Femur (tissue), 1 donor: ENCODE data around the gene OR11H12.
"Not testable (repeated sequence)": the region's sequence is repeated elsewhere in the genome, so short reads cannot be mapped to it uniquely, and the experiment has no call there.

Experiments used
- DNase-seq: peaks from one replicate; pipeline ENCODE4 v3.0.0-alpha.2; 2017

Gene OR11H12, protein sequence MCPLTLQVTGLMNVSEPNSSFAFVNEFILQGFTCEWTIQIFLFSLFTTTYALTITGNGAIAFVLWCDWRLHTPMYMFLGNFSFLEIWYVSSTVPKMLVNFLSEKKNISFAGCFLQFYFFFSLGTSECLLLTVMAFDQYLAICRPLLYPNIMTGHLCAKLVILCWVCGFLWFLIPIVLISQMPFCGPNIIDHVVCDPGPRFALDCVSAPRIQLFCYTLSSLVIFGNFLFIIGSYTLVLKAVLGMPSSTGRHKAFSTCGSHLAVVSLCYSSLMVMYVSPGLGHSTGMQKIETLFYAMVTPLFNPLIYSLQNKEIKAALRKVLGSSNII

DNA sequence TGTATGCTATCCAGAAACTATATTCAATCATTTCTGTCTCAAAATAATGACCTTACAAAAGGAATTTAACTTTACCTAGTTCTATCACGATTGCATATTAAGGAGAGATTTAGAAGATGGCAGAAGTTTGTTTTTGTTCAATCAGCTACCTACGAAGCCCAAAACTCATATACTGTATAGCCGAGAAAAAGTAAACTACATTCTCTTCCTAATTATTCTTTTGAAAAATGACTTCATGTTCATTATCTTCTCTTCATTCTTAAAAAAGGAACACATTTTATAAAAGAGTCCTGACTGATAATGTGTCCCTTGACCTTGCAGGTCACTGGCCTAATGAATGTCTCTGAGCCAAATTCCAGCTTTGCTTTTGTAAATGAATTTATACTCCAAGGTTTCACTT is at the start of gene OR11H12:
OR11H12 (plus strand) TSS at position 301 of the 400 bp plus-strand sequence; CDS start at position 301, 0 bp downstream.
- not testable (repeated sequence) for DNase-seq

DNA sequence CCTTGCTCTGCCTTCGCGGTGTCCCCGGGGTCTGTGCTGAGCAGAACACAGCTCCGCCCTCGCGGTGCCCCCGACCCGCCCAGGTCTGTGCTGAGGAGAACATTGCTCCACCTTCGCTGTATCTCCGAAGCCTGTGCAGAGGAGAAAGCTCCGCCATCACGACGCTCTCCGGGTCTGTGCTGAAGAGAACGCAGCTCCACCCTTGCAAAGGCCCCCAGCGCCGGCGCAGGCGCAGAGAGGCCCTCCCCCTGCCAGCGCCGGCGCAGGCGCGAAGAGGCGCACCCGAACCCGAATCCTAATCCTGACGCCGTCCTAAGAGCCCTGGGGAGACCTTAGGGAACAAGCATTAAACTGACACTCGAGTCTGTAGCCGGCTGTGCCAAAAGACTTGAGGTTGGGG is 18.0 kb upstream of the OR11H12 start:
- DNase-seq = not testable (repeated sequence)

DNA sequence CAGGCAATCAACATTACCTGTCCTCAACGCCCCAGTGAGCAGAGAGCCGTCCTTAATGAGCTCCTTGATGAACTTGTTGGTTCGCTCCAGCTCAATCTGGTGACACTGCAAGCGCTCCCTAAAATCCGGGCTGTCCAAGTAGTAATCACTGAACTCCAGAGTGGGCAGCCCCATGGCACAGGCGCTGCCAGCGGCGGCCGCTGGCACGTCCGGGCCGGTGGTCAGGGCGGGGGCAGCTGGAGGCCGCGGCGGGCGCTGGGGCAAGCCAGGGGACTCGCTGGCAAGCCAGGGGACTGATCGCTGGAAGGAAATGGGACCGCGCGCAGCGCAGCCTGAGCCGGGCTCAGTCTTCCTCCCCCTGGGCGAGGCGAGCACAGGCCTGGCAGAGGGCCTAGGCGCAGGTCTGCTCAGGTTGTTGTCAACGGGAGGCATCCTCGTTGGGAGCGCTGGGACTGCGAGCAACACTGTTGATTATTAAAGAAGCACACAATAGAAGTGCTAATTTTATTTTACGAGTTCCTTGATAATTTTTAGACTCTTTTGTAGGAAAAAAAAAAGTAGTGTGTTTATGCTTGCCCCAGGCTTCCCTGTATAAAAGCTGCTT is 25.8 kb downstream of the OR11H12 start:
- DNase-seq = not testable (repeated sequence)

DNA sequence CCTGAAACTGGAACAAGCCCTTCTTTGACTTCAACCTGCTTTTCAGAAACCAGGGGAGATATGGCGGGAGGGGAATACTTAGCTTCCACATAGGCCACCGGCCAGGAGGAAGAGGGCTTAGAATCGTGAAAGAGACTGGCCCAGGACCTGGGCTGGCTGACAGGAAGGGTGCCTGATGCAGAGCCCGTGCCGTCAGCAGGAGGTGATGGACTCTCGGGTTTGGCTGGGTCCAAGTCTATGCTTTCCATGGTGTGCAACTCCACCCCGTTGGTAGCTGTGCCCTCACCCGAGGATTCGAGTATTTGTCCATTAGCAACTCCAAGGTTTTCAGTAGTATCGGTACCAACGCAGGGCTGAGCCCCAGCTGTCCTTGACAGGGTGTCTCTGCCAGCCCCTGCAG is 35.1 kb downstream of the OR11H12 start:
- DNase-seq = not testable (repeated sequence)

DNA sequence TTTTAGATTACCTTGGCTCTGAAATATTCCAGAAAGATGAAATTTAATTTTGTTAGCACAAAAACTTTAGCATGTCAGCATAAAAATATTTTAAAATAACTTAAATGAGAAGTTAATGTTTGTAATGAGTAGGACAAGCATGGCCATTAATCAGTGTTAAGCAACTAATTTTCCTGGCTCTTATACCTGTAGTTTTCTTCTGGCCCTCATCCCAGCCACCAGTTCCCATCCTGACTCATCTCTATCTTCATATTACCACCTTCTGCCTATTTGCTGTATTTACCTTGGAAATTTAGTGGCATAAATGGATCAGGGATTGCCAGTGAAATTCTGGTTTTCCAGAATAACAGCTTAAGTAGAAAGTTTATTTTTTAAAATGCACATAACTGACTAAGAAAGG is 37.1 kb downstream of the OR11H12 start:
- DNase-seq = not testable (repeated sequence)

DNA sequence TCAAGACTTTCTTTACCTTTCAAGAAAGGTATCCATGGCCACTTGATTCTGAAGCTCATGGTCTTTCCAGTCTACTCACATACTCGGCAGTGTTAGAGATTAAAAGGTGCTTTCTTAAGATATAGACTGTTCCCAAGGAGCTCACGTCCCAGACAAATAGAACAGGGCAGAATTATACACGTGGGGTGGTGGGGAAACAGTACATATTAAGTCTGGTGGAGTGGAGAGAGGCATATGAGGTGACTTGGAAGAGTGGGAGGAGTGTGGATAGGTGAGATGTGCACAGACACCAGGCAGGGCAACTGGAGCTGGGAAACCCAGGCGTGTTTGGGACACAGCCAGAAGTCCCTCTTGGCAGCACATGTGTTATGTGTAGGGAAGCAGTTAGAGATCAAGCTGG is 37.9 kb downstream of the OR11H12 start:
- DNase-seq = not testable (repeated sequence)

DNA sequence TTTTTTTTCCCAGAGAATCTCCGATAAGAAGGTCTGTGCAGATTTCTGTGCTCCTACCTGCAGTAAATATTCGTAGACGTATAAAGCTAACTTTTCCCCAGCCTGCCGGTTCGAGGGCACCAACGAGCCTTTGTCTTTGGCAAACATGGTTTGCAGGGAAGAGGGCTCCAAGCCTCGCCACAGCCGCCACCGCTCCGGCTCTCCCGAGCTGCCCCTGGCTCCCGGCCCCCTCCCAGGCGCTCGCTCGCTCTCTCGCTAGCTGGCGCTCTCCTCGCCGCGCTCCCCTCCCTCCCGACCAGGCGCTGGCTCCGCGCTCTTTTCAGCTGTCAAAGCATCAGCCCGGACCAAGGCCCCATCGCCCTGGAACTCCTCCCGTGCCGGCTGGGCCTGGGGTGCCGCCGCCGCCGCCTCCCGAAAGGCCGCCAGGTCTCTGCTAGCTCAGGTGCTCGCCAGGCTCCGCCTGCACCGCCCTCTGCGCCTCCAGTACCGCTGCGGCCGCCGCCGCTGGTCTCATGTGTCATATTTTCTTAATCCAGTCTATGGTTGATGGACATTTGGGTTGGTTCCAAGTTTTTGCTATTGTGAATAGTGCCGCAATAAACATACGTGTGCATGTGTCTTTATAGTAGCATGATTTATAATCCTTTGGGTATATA is 45.3 kb downstream of the OR11H12 start:
- not testable (repeated sequence) for DNase-seq
